Measurements from ENCODE around the gene SHROOM3.

Gene SHROOM3

DNA sequence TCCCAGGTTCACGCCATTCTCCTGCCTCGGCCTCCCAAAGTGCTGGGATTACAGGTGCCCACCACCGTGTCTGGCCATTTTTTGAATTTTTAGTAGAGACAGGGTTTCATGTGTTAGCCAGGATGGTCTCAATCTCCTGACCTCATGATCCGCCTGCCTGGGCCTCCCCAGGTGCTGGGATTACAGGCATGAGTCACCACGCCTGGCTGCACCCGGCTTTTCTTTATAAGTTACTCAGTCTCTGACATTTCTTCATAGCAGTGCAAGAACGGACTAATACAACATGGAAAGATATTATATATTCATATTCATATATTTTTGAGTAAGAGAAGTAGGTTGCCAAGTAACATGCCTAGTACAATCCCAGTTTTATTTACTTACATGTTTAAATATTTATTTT is 22.9 kb downstream of the SHROOM3 start:
- no peak overlapping the region for H3K4me3 ChIP-seq (ENCODE audit: control insufficient read depth, low read depth, low read length)
- DNase-seq (ENCODE audit: low read depth), result no peak
- TF ChIP-seq, protein P1, sequence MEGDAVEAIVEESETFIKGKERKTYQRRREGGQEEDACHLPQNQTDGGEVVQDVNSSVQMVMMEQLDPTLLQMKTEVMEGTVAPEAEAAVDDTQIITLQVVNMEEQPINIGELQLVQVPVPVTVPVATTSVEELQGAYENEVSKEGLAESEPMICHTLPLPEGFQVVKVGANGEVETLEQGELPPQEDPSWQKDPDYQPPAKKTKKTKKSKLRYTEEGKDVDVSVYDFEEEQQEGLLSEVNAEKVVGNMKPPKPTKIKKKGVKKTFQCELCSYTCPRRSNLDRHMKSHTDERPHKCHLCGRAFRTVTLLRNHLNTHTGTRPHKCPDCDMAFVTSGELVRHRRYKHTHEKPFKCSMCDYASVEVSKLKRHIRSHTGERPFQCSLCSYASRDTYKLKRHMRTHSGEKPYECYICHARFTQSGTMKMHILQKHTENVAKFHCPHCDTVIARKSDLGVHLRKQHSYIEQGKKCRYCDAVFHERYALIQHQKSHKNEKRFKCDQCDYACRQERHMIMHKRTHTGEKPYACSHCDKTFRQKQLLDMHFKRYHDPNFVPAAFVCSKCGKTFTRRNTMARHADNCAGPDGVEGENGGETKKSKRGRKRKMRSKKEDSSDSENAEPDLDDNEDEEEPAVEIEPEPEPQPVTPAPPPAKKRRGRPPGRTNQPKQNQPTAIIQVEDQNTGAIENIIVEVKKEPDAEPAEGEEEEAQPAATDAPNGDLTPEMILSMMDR (conservative IDR thresholded peaks at IDR 0.05; ENCODE audit: control insufficient read depth, insufficient read depth, low read depth, low read length), result no peak

GRCh38 chr4:76458297-76458696 is 23.3 kb downstream of the SHROOM3 start:
- no peak for DNase-seq (ENCODE audit: low read depth)
- TF ChIP-seq, protein P1 (conservative IDR thresholded peaks at IDR 0.05; ENCODE audit: control insufficient read depth, insufficient read depth, low read depth, low read length), result no peak
- no peak overlapping the region for H3K4me3 ChIP-seq (ENCODE audit: control insufficient read depth, low read depth, low read length)

DNA sequence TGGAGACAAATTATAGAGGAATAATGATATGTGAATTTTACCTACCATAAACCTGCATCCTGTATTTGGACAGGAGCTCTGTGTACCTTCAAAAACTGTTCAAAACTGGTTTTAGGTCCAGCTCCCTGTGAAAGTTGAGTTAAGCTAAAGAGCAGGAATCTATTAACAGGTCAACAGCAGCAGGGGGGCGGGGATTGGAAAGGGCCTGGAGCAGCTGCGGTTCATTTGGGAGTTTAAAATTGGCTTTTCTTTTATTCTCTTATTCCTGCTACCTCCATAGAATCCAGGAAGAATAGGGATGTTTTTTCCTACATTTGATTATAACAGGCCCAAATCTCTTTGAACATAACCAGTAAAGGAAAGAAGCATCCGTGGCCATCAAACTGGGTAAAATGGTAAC is 23.8 kb downstream of the SHROOM3 start:
- TF ChIP-seq, protein P1 (conservative IDR thresholded peaks at IDR 0.05; ENCODE audit: control insufficient read depth, insufficient read depth, low read depth, low read length), result no peak
- H3K4me3 ChIP-seq (ENCODE audit: control insufficient read depth, low read depth, low read length), result no peak overlapping the region
- no peak for DNase-seq (ENCODE audit: low read depth)

GRCh38 chr4:76459291-76459723 is 24.3 kb downstream of the SHROOM3 start:
- H3K4me3 ChIP-seq (ENCODE audit: control insufficient read depth, low read depth, low read length), result no peak overlapping the region
- TF ChIP-seq, protein P1 (conservative IDR thresholded peaks at IDR 0.05; ENCODE audit: control insufficient read depth, insufficient read depth, low read depth, low read length), result no peak
- DNase-seq (ENCODE audit: low read depth), result peak; percentile 5

DNA sequence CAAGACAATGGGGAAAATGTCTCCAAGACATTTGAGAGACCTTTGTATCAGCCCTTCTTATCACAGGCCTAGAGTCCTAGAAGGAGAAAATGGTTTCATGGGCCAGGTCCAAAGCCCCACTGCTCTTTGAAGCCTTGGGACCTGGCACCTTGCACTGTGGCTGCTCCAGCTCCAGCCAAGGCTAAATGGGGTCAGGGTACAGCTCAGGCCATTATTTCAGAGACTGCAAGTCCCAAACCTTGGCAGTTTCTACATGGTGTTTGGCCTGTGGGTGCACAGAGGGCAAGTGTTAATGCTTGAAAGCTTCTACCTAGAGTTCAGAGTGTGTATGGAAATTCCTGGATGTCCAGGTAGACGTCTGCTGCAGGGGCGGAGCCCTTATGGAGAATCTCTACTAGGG is 28.5 kb downstream of the SHROOM3 start:
- no peak for DNase-seq (ENCODE audit: low read depth)
- no peak overlapping the region for H3K4me3 ChIP-seq (ENCODE audit: control insufficient read depth, low read depth, low read length)
- TF ChIP-seq, protein P1 (conservative IDR thresholded peaks at IDR 0.05; ENCODE audit: control insufficient read depth, insufficient read depth, low read depth, low read length), result no peak

DNA sequence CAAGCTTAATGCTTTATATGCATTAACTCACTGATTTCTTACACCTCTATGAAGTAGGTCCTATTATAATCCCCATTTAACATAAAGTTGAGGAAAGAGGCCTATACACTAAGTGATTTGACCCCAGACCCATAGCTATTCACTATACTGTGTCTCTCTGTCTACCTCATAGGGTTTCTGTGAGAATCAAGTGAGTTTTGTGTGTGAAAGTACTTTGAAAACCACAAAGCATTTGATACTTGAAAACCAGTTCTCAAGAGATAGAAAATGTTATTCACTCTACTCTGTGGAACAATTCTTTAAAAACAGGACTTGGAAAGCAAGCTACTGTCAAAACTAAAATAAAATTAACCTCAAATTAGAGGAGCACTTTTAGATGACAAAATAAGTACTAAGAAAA is 35.0 kb downstream of the SHROOM3 start:
- H3K4me3 ChIP-seq (ENCODE audit: control insufficient read depth, low read depth, low read length), result no peak overlapping the region
- TF ChIP-seq, protein P1 (conservative IDR thresholded peaks at IDR 0.05; ENCODE audit: control insufficient read depth, insufficient read depth, low read depth, low read length), result no peak
- no peak for DNase-seq (ENCODE audit: low read depth)

- no peak for DNase-seq (ENCODE audit: low read depth)
- H3K4me3 ChIP-seq (ENCODE audit: control insufficient read depth, low read depth, low read length), result no peak overlapping the region
- TF ChIP-seq, protein P1 (conservative IDR thresholded peaks at IDR 0.05; ENCODE audit: control insufficient read depth, insufficient read depth, low read depth, low read length), result no peak
Measured at GRCh38 chr4:76470532-76470931, 35.5 kb downstream of the SHROOM3 start.

Data from fibroblast of mammary gland (primary cell).